ENCODE results near the gene UBE2J1.

- TF ChIP-seq POLR2A (IDR thresholded peaks at IDR 0.05; ENCODE audit: low read length) (no peak), GATA1 (IDR thresholded peaks at IDR 0.05; ENCODE audit: low read depth, low read length) (no peak)
These were observed 43.8 kb downstream of the UBE2J1 start for GRCh38 chr6:89308525-89309395.
